ENCODE results near the gene ACVR1B. TPM values are rescaled to one million over a fixed set of nuclear protein-coding genes. Genes with fewer than 3 reads are reported as not detected.

The ACVR1B gene
- total RNA-seq, 1 donor from 2014 or later: 8.5 TPM

DNA sequence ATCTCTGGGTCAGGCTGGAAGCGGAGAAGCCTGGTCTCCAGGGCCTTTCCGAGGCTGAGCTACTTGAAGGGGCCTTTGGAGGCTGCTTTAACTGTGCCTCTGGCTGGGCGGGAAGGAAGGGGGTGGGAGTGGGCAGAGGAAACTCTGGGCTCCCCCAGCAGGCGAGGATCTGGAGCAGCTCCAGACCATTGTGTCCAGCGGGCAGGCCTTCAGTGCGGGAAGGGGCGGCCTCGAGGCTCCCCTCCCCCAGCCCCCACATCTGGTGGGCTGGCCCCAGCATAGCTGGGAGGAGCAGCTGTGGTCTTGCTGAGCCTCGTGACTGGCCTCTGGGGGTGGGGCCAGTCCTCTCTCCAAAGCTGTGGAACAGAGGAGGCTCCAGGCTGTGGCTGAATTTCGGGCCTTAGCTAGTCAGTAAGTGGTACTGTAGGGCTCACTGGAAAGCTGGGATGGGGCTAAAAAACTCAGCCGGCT lies 58.7 kb downstream of the ACVR1B start:
- Histone ChIP-seq H3K27ac (replicated peaks) (peak overlapping the region; percentile 97), H3K9me3 (replicated peaks) (no peaks in the 10 kb centered on the region), H3K36me3 (peaks cover 36% of the 10 kb centered on the region), H3K4me3 (peak overlapping the region; percentile 86), H3K4me1 (peaks cover 62% of the 10 kb centered on the region), H3K27me3 (ENCODE audit: low read depth) (peaks cover 27% of the 10 kb centered on the region)
- intact Hi-C loops (cut with micrococcal nuclease): no loop called here
- DNase-seq: peak; percentile 85
- TF ChIP-seq, protein P1, sequence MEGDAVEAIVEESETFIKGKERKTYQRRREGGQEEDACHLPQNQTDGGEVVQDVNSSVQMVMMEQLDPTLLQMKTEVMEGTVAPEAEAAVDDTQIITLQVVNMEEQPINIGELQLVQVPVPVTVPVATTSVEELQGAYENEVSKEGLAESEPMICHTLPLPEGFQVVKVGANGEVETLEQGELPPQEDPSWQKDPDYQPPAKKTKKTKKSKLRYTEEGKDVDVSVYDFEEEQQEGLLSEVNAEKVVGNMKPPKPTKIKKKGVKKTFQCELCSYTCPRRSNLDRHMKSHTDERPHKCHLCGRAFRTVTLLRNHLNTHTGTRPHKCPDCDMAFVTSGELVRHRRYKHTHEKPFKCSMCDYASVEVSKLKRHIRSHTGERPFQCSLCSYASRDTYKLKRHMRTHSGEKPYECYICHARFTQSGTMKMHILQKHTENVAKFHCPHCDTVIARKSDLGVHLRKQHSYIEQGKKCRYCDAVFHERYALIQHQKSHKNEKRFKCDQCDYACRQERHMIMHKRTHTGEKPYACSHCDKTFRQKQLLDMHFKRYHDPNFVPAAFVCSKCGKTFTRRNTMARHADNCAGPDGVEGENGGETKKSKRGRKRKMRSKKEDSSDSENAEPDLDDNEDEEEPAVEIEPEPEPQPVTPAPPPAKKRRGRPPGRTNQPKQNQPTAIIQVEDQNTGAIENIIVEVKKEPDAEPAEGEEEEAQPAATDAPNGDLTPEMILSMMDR (IDR thresholded peaks at IDR 0.05; ENCODE audit: borderline replicate concordance): no peak

DNA sequence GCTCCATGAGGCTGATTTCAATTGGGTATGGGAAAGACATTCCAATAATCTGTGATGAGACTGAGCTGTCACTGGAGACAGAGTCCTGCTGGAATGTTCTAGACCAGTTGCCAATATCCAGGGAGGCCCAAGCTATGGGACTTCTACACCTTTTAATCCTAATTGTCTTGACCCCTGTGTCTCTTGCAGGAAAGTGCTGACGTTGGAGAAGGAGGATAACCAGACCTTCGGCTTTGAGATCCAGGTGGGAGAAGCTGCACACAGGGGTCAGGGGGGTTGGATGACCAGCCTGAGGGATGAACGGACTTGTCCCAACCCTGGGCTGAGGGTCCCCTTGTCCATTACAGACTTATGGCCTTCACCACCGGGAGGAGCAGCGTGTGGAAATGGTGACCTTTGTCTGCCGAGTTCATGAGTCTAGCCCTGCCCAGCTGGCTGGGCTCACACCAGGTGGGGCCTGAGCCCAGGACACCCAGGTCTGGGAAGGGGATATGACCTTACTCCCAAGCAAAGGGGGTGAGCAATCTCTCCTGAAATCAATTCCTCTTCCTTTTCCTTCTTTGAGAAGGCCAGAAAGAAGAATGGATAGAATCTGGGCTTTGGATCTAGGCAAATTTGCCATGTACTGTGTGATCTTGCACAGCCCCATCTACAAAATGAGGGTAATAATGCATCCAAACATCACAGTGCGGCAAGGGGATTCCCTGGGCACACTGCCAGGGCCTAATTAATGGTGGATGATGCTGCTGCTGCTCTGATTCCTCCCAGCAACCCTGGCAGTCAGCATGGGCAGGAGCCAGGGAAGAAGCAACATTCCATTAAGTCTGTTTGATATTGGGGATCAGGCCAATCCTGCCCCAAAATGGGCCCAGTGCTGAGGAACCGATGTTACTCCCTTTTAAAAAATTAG lies 59.4 kb downstream of the ACVR1B start:
- H3K9me3 ChIP-seq (replicated peaks): no peaks in the 10 kb centered on the region
- peak overlapping the region; percentile 86 for H3K4me3 ChIP-seq
- peaks cover 21% of the 10 kb centered on the region for H3K27me3 ChIP-seq (ENCODE audit: low read depth)
- intact Hi-C loops (cut with micrococcal nuclease): no loop called here
- peak overlapping the region; percentile 97 for H3K27ac ChIP-seq (replicated peaks)
- peaks cover 61% of the 10 kb centered on the region for H3K4me1 ChIP-seq
- DNase-seq: no peak
- TF ChIP-seq, protein P1 (IDR thresholded peaks at IDR 0.05; ENCODE audit: borderline replicate concordance): no peak
- H3K36me3 ChIP-seq: peaks cover 36% of the 10 kb centered on the region

DNA sequence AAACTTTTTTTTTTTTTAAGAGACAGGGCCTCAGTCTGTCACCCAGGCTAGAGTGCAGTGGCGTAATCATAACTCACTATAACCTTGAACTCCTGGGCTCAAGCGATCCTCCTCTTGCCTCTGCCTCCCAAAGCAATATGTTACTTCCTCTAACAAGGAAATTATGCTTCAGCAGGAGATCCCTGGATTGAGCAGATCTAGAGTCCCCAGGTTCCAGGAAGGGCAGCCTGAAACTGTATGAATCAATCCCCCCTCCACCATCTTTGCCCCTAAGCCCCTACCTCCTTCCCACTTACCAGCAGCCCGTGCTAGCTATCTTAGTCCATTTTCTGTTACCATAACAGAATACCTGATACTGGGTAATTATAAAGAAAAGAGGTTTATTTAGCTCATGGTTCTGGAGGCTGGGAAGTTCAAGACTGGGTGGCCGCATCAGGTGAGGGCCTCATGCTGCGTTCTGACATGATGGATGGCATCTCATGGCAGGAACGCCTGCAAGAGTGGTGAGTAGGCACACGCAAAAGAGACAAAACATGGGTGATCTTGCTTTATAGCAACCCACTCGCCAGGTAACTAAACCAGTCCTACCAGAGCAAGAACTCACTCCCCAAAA lies 60.2 kb downstream of the ACVR1B start:
- intact Hi-C loops (cut with micrococcal nuclease): no loop called here
- Histone ChIP-seq H3K36me3 (peaks cover 36% of the 10 kb centered on the region), H3K27me3 (ENCODE audit: low read depth) (peaks cover 13% of the 10 kb centered on the region), H3K9me3 (replicated peaks) (no peaks in the 10 kb centered on the region), H3K4me1 (peaks cover 54% of the 10 kb centered on the region), H3K27ac (replicated peaks) (peak overlapping the region; percentile 97), H3K4me3 (no peak overlapping the region)
- TF ChIP-seq, protein P1 (IDR thresholded peaks at IDR 0.05; ENCODE audit: borderline replicate concordance): no peak
- DNase-seq: no peak

DNA sequence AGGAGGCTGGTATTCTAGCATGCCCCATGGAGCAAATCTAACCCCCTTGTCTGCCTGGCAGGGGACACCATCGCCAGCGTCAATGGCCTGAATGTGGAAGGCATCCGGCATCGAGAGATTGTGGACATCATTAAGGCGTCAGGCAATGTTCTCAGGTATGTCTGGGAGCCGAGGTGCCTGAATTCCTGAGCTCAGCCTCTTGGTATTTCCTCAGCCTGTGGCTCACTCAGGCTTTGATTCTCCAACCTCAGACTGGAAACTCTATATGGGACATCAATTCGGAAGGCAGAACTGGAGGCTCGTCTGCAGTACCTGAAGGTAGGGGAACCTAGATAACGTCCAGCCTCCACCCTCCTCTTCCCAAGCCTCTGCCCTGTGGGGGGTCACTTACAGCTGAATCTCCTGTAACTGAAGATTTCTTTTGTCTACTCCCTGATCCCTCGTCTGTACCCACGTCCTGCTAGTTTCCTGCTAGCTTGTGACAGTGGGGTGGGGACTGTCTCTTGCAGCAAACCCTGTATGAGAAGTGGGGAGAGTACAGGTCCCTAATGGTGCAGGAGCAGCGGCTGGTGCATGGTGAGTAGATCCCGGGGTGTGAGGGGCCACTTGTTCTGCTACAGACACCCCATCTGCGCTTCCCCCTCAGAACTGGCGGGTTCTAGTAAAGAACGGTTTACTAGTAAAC lies 62.3 kb downstream of the ACVR1B start:
- intact Hi-C loops (cut with micrococcal nuclease): no loop called here
- Histone ChIP-seq H3K4me3 (no peak overlapping the region), H3K9me3 (replicated peaks) (no peaks in the 10 kb centered on the region), H3K4me1 (peaks cover 33% of the 10 kb centered on the region), H3K27me3 (ENCODE audit: low read depth) (no peaks in the 10 kb centered on the region), H3K36me3 (peaks cover 34% of the 10 kb centered on the region), H3K27ac (replicated peaks) (no peak overlapping the region)
- DNase-seq: no peak
- TF ChIP-seq, protein P1 (IDR thresholded peaks at IDR 0.05; ENCODE audit: borderline replicate concordance): no peak

Measured in left ventricle myocardium inferior (tissue), 1 donor.